Measurements from ENCODE around the gene METAP1D.
A peak's percentile ranks its signal among the peaks of the same experiment; 100 is the strongest.

Gene METAP1D

GRCh38 chr2:172090044-172090961, 90.5 kb downstream of the METAP1D start:
- DNase-seq = no peak

- no peak for DNase-seq
These were observed 91.4 kb downstream of the METAP1D start for GRCh38 chr2:172091000-172091641.

- no peak for DNase-seq
These were observed 92.2 kb downstream of the METAP1D start for GRCh38 chr2:172091761-172092566.

- DNase-seq = no peak
These were observed 93.1 kb downstream of the METAP1D start for GRCh38 chr2:172092716-172093415.

GRCh38 chr2:172093416-172094293, 93.9 kb downstream of the METAP1D start:
- DNase-seq = no peak

GRCh38 chr2:172094294-172095145, 94.8 kb downstream of the METAP1D start:
- DNase-seq = peak in 1 of 56 donors; percentile 19

GRCh38 chr2:172095146-172095904, 95.6 kb downstream of the METAP1D start:
- DNase-seq = peak in 3 of 56 donors; percentile 24 to 39 (median 24)

GRCh38 chr2:172095905-172096625, 96.3 kb downstream of the METAP1D start:
- DNase-seq = no peak

- peak in 1 of 56 donors; percentile 15 for DNase-seq
These were observed 97.1 kb downstream of the METAP1D start for GRCh38 chr2:172096626-172097547.

GRCh38 chr2:172097557-172098131, 97.9 kb downstream of the METAP1D start:
- no peak for DNase-seq

- DNase-seq = no peak
These were observed 98.5 kb downstream of the METAP1D start for GRCh38 chr2:172098287-172098649.

GRCh38 chr2:172098650-172099471, 99.1 kb downstream of the METAP1D start:
- no peak for DNase-seq

GRCh38 chr2:172099472-172100079, 99.8 kb downstream of the METAP1D start:
- no peak for DNase-seq

GRCh38 chr2:172100080-172100934, 100.6 kb downstream of the METAP1D start:
- DNase-seq = no peak

All from amygdala (tissue), 56 donors.